GM21825 (cell line): ENCODE data around the gene DUSP28.
"Not testable (repeated sequence)": the region's sequence is repeated elsewhere in the genome, so short reads cannot be mapped to it uniquely, and the experiment has no call there.

Experiments
- ATAC-seq: cut with Tn5 transposase; IDR thresholded peaks from one replicate; pipeline ENCODE4 v1.9.1; 2021; ENCODE audit warnings: mild to moderate bottlenecking, moderate library complexity; ENCODE audit not compliant: unreplicated experiment

Gene DUSP28

DNA sequence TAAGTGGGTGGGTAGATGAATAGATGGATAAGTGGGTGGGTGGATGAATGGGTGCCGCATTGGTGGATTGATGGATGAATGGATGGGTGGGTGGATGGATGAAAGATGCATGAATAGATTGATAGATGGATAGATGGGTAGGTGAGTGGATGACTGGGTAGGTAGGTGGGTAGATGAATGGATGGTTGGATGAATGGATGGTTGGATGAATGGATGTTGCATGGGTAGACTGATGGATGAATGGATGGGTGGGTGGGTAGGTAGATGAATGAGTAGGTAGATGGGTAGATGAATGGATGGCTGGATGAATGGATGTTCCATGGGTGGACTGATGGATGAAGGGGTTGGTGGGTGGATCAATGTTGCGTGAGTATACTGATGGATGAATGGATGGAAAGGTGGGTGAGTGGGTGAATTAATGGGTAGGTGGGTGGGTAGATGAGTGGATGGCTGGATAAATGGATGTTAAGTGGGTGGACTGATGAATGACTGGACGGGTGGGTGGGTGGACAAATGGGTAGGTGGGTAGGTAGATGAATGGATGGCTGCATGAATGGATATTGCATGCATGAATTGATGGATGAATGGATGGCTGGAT is 32.9 kb upstream of the DUSP28 start:
- no peak for ATAC-seq

- no peak for ATAC-seq
Measured at GRCh38 chr2:240528406-240529040, 31.6 kb upstream of the DUSP28 start.

GRCh38 chr2:240529344-240529999 is 30.7 kb upstream of the DUSP28 start:
- no peak for ATAC-seq

GRCh38 chr2:240530181-240530580 is 30.0 kb upstream of the DUSP28 start:
- ATAC-seq, result no peak

- no peak for ATAC-seq
Measured at GRCh38 chr2:240531038-240531437, 29.1 kb upstream of the DUSP28 start.

- no peak for ATAC-seq
Measured at GRCh38 chr2:240532031-240532775, 28.0 kb upstream of the DUSP28 start.

DNA sequence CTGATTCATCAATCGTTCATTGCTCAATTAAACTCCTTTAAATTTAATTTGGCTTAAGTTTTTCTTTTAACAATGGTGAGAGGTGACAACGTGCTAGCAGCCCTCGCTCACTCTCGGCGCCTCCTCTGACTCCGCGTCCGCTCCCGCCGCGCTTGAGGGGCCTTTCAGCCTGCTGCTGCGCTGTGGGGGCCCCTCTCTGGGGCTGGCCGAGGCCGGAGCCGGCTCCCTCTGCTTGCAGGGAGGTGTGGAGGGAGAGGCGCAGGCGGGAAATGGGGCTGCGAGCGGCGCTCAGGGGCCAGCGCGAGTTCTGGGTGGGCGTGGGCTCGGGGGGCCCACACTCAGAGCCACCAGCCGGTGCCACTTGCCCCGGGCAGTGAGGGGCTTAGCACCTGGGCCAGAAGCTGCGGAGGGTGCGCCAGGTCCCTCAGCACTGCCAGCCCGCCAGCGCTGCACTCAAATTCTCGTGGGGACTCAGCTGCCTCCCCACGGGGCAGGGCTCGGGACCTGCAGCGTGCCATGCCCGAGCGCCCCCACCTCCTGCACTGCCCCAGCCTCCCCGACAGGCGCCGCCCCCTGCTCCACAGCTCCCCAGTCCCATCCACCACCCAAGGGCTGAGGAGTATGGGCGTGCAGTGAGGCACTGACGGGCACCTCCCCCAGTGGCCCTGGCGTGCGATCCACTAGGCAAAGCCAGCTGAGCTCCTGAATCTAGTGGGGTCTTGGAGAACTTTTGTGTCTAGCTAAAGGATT is 22.0 kb upstream of the DUSP28 start:
- no peak for ATAC-seq

GRCh38 chr2:240539101-240539500 is 21.1 kb upstream of the DUSP28 start:
- ATAC-seq, result not testable (repeated sequence)

GRCh38 chr2:240539906-240540305 is 20.3 kb upstream of the DUSP28 start:
- ATAC-seq, result no peak

DNA sequence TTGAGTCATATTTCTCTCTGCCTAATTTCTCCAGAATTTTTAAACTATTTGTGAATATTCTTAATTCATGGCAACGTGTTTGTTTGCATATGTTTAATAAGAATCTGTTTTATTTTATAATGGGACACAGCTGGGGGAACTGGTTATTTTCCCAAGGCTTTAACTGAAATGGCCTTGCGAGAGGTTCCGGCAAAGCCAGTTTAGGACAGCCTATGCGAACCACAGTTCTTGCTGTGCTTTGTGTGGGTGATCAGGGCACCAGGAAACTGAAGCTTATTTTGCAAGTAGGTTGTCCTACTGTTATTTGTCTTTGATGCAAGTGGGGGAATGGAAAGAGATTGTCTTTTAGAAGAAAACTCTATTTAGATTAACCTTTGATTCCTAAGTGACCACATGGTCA is 8.9 kb upstream of the DUSP28 start:
- no peak for ATAC-seq

DNA sequence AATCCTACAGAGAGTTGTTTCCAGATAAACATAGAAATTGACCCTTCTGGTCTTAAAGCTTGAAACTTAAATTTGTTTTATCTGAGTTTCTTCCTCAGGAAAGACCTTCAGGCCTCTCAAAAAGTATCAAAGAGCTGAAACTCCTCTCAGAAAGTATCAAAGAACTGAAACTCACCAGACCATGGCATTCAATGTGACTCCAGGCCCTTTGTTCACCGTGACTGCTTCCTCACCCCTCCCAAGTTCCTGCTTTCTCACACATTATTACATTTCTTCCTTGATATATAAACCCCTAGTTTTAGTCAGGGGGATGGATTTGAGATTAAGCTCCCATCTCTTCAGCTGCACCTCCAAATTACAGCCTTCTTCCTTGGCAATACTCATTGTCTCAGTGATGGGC is 8.3 kb upstream of the DUSP28 start:
- ATAC-seq, result no peak

GRCh38 chr2:240553956-240554480 is 6.1 kb upstream of the DUSP28 start:
- no peak for ATAC-seq

DNA sequence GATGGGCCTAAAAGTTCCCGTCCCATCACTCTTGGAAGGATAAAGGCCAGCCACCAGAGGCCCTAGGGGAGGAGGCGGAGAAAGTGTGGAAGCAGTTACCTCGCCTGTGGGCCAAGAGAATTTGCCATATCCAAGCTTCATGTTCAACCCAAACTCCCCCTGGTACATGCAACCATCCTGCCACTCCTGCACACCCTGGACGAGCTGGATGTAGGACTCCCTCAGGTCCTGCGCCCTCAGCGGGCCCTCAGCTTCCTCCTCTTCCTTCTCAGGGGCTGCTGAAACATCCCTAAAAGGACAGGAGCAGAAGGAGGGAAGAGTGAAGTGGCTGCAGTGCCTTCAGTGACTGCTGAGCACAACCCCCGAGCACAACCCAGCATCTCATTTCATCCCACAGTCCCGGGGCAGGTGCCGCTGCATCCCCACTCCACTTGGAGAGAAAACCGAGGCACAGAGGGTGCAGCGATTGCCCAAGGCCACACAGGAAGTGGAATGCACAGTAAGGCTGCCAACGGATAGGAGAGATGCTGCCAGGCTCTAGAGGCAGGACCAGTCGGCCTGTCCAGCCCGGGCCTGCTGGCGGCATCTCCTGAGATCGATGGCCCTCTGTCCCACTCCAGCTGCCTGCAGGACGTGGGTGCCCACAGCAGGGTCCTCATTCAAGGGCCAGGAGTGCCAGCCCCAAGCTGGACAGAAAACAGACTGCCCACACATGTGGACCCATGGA is 5.2 kb upstream of the DUSP28 start:
- no peak for ATAC-seq

DNA sequence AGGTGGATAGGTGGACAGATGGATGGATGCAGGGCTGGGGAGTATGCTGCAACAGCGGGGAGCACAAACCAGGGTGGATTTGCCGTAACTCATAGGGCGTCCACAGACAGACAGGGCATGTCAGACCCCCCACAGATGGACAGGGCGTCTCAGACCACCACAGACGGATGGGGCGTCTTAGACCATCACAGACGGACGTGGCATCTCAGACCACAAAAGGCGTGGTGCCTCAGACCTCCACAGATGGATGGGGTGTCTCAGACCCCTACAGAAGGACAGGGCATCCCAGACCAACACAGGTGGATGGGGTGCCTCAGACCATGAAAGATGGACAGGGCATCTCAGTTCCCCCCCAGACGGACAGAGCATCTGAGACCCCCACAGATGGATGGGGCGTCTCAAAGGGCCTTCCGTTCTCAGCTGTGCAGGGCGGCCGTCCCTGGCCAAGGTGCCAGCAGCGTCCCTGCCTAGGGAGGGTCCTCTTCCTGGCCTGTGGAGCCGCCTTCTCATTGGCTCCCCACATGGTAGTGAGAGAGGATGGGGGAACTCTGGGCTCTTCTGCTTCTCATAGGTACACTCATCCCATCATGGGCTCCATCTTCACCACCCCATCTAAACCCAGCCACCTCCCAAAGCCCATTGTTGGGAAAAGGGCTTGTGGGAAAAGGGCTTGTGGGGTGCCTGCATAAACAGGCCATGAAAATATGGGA is 4.5 kb upstream of the DUSP28 start:
- no peak for ATAC-seq

- no peak for ATAC-seq
Measured at GRCh38 chr2:240556553-240557100, 3.5 kb upstream of the DUSP28 start.

GRCh38 chr2:240557101-240557751 is 2.9 kb upstream of the DUSP28 start:
- ATAC-seq, result no peak

GRCh38 chr2:240557808-240558207 is 2.3 kb upstream of the DUSP28 start, which contains the start of gene ANKMY1:
Gene ANKMY1, minus strand, starts transcription at chr2:240557988. Its CDS starts 653 bp downstream, at chr2:240557335.
- ATAC-seq, result no peak

DNA sequence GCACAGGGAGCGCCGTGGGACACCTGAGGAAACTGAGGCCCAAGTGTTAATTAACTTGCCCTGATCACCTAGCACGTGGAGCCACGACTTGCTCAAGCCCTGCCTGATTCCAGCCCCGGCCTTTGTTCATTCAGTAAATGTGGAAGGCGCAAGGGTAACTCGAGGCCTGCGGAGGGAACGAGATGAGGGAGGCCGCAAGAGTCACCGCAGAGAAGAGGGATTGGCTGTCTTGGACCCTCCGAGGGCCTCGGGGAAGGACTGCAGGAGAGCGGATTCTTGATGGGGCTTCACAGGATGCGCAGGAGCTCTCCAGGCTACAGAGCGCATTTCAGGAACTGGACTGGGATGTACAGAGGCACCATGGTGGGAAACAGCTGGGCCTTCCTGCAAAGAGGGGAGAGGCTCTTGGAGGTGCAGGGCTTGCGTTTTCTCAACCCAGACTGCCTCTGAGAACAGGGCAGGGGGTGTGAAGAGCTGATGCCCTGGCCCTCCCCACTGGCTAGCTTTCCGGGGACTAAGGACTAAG is 1.9 kb upstream of the DUSP28 start:
- ATAC-seq, result no peak
